SK-N-SH (cell line): ENCODE results near the gene SRGAP1. TPM values are rescaled to one million over a fixed set of nuclear protein-coding genes. Genes with fewer than 3 reads are reported as not detected.

Source experiments
- CTCF ChIA-PET: fragments of 300-600, 350-600 bp; formaldehyde crosslinking; extraction: SDS; loops from one replicate; lab custom pipeline; 2021; lab: Yijun Ruan, JAX
- POLR2A ChIA-PET: fragments of 350-600 bp; sonication (Branson Sonifier 250); formaldehyde crosslinking; extraction: SDS; loops from one replicate; lab custom pipeline; 2020; ENCODE audit warnings: antibody characterized with exemption, inconsistent platforms; lab: Yijun Ruan, JAX
- DNase-seq: peaks from one replicate; pipeline ENCODE4 v3.0.0; 2012
- H2AFZ ChIP-seq: fragments of 200-600 bp; sonication (generic); 2 replicates; pipeline ENCODE4 v1.8.1; 2016; ENCODE audit warnings: antibody characterized with exemption, mild to moderate bottlenecking, low read depth
- H3F3A ChIP-seq: fragments of 200-600 bp; sonication (generic); replicated peaks from 2 replicates; pipeline ENCODE3; 2016; ENCODE audit warnings: antibody characterized with exemption, mild to moderate bottlenecking; ENCODE audit not compliant: insufficient read depth
- H3K27ac ChIP-seq, 2 experiments: fragments of 200-500 bp in 1 of 2; fragments of 200-600 bp in 1 of 2; sonication (Bioruptor generic) in 1 of 2; sonication (generic), shearing (Covaris generic) in 1 of 2; 2 replicates each; pipeline versions ENCODE4 v1.5.1 to v1.6.1; 2014 to 2016; ENCODE audit warnings: low read depth in 2 of 2, inconsistent platforms in 1 of 2, low read length in 1 of 2, mild to moderate bottlenecking in 1 of 2, mixed read lengths in 1 of 2
- H3K27me3 ChIP-seq: fragments of 200-600 bp; sonication (generic), shearing (Covaris generic); 2 replicates; pipeline ENCODE4 v1.6.1; 2016; ENCODE audit warnings: mixed run types; ENCODE audit not compliant: insufficient read depth
- H3K36me3 ChIP-seq, 2 experiments: fragments of 200-500 bp in 1 of 2; fragments of 200-600 bp in 1 of 2; sonication (Bioruptor generic) in 1 of 2; sonication (generic) in 1 of 2; replicated peaks in 1 of 2; 2 replicates each; pipeline versions ENCODE3 to v1.5.1; 2014 to 2016; ENCODE audit warnings: low read length in 1 of 2, mild to moderate bottlenecking in 1 of 2; ENCODE audit not compliant: insufficient read depth in 2 of 2, control insufficient read depth in 1 of 2
- H3K4me1 ChIP-seq, 2 experiments: fragments of 200-500 bp in 1 of 2; fragments of 200-600 bp in 1 of 2; sonication (Bioruptor generic) in 1 of 2; sonication (generic), shearing (Covaris generic) in 1 of 2; 2 replicates each; pipeline versions ENCODE4 v1.5.1 to v1.6.1; 2014 to 2016; ENCODE audit warnings: low read depth in 1 of 2, low read length in 1 of 2, mixed run types in 1 of 2; ENCODE audit not compliant: insufficient read depth in 2 of 2, control insufficient read depth in 1 of 2
- H3K4me2 ChIP-seq: fragments of 200-600 bp; sonication (generic), shearing (Covaris generic); 2 replicates; pipeline ENCODE4 v1.6.1; 2017; ENCODE audit warnings: mixed run types
- H3K4me3 ChIP-seq, 2 experiments: fragments of 200-500 bp in 1 of 2; fragments of 200-600 bp in 1 of 2; sonication (Bioruptor generic) in 1 of 2; sonication (generic), shearing (Covaris generic) in 1 of 2; 2 replicates each; pipeline versions ENCODE4 v1.5.1 to v1.8.1; 2014 to 2016; ENCODE audit warnings: low read depth in 2 of 2, inconsistent platforms in 1 of 2, low read length in 1 of 2, mild to moderate bottlenecking in 1 of 2, mixed read lengths in 1 of 2, moderate library complexity in 1 of 2
- H3K79me2 ChIP-seq: fragments of 200-600 bp; sonication (generic); 2 replicates; pipeline ENCODE4 v1.8.1; 2017; ENCODE audit warnings: mild to moderate bottlenecking; ENCODE audit not compliant: insufficient read depth
- H3K9ac ChIP-seq: fragments of 200-600 bp; sonication (generic); 2 replicates; pipeline ENCODE4 v1.6.1; 2017; ENCODE audit warnings: mixed run types
- H3K9me2 ChIP-seq: fragments of 200-600 bp; sonication (generic); 2 replicates; pipeline ENCODE4 v1.6.1; 2017; ENCODE audit warnings: mixed run types
- H3K9me3 ChIP-seq: fragments of 200-600 bp; sonication (generic); 2 replicates; pipeline ENCODE4 v1.6.1; 2017; ENCODE audit warnings: mixed run types, mild to moderate bottlenecking, moderate library complexity
- H4K20me1 ChIP-seq: fragments of 200-600 bp; sonication (generic); 2 replicates; pipeline ENCODE4 v1.6.1; 2017; ENCODE audit warnings: mild to moderate bottlenecking, mixed run types; ENCODE audit not compliant: insufficient read depth
- ELF1 ChIP-seq: IDR thresholded peaks from 2 replicates; pipeline ENCODE4 v1.4.0; 2012
- EZH2phosphoT487 ChIP-seq: fragments of 200-600 bp; sonication (generic); IDR thresholded peaks from 2 replicates; pipeline ENCODE4 v1.6.1; 2017; ENCODE audit warnings: low read depth, mixed run types, mild to moderate bottlenecking, antibody characterized with exemption, moderate library complexity, borderline replicate concordance
- FOXJ3 ChIP-seq: sonication (generic); formaldehyde crosslinking; IDR thresholded peaks from 2 replicates; pipeline ENCODE4 v1.5.1; 2020; ENCODE audit warnings: mild to moderate bottlenecking, missing genetic modification reagents
- FOXM1 ChIP-seq: IDR thresholded peaks from 2 replicates; pipeline ENCODE4 v1.4.0; 2012; ENCODE audit warnings: low read depth, mild to moderate bottlenecking
- MEF2A ChIP-seq: IDR thresholded peaks from 2 replicates; pipeline ENCODE4 v1.4.0; 2012; ENCODE audit warnings: low read depth, borderline replicate concordance
- NFIC ChIP-seq: IDR thresholded peaks from 2 replicates; pipeline ENCODE4 v1.4.0; 2012; ENCODE audit warnings: borderline replicate concordance
- RFX5 ChIP-seq: IDR thresholded peaks from 2 replicates; pipeline ENCODE4 v1.6.1; 2012; ENCODE audit warnings: mild to moderate bottlenecking, improper control_type of control experiment, low read length
- SIN3A ChIP-seq: IDR thresholded peaks from 2 replicates; pipeline ENCODE4 v1.6.1; 2012; ENCODE audit warnings: low read depth, mild to moderate bottlenecking, low read length, moderate library complexity, borderline replicate concordance
- SMC3 ChIP-seq: IDR thresholded peaks from 2 replicates; pipeline ENCODE4 v1.6.1; 2012; ENCODE audit warnings: low read depth, low read length, improper control_type of control experiment
- TAF1 ChIP-seq: IDR thresholded peaks from 2 replicates; pipeline ENCODE4 v1.6.1; 2012; ENCODE audit warnings: low read depth, mild to moderate bottlenecking, low read length, moderate library complexity, borderline replicate concordance
- TCF12 ChIP-seq: IDR thresholded peaks from 2 replicates; pipeline ENCODE4 v1.4.0; 2012
- YY1 ChIP-seq: IDR thresholded peaks from 2 replicates; pipeline ENCODE4 v1.4.0; 2012; ENCODE audit warnings: low read depth, mild to moderate bottlenecking
- WGBS: methylation state at CpG from one replicate; pipeline ENCODE4 v1.1.6; 2017; ENCODE audit warnings: low lambda C conversion rate; 5-methylcytosine and 5-hydroxymethylcytosine counted together
- polyA plus RNA-seq, 3 experiments: library from polyadenylated mRNA; depleted of rRNA; stranded (reverse); fragments of >200 nt; gene quantifications; 2 replicates each; pipeline ENCODE4 v1.2.3, GENCODE V29; 2012
- TF ChIP-seq, protein P1 (sequence below): IDR thresholded peaks from 2 replicates; pipeline ENCODE4 v1.4.0; 2012; ENCODE audit warnings: low read depth
- TF ChIP-seq, protein P2 (sequence below): IDR thresholded peaks from 2 replicates; pipeline ENCODE4 v1.6.1; 2012; ENCODE audit warnings: mild to moderate bottlenecking, low read depth, low read length, moderate library complexity
- TF ChIP-seq, protein P3 (sequence below): fragments of 200-600 bp; sonication (generic); IDR thresholded peaks from 2 replicates; pipeline ENCODE4 v1.6.1; 2017; ENCODE audit warnings: antibody characterized with exemption, mild to moderate bottlenecking, moderate library complexity

Gene SRGAP1
- polyA plus RNA-seq, 1 of the 3 experiments (the other 2 are of a cell fraction): 2.6 TPM

DNA sequence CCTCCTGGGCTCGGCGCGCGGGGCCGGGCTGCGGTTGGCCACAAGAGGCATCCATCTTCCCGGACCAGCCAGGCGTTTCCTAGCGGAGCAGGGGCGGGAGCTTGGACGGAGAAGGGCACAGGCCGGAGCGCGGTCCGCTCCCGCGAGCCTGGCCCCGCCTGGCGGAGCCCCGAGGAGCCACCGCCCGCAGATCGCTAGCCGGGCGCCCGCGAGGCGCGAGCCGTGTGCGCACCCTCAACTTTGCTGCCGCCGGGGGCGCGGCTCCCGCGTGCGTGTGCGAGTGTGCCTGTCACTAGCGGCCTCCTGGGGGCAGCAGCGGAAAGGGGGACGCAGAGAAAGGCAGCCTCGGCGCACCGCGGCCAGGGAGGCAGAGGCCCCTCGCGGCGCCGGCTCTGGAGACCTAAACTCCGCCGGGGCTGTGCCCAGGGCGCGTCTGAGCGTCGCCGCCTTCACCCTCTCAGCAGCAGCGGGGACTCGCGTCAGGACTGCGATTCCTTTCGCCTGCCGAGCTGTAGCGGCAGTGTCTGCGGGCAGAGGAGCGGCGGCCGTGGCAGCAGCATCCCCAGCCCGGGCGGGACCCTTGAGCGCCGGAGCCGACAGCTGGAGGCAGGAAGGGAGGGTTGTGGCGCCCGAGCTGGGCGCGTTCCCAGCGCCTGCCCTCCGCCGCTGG, 644 bp upstream of the SRGAP1 start (continued):
- TF ChIP-seq, protein P1, sequence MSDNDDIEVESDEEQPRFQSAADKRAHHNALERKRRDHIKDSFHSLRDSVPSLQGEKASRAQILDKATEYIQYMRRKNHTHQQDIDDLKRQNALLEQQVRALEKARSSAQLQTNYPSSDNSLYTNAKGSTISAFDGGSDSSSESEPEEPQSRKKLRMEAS: peak; percentile 90
- TF ChIP-seq, protein P2, sequence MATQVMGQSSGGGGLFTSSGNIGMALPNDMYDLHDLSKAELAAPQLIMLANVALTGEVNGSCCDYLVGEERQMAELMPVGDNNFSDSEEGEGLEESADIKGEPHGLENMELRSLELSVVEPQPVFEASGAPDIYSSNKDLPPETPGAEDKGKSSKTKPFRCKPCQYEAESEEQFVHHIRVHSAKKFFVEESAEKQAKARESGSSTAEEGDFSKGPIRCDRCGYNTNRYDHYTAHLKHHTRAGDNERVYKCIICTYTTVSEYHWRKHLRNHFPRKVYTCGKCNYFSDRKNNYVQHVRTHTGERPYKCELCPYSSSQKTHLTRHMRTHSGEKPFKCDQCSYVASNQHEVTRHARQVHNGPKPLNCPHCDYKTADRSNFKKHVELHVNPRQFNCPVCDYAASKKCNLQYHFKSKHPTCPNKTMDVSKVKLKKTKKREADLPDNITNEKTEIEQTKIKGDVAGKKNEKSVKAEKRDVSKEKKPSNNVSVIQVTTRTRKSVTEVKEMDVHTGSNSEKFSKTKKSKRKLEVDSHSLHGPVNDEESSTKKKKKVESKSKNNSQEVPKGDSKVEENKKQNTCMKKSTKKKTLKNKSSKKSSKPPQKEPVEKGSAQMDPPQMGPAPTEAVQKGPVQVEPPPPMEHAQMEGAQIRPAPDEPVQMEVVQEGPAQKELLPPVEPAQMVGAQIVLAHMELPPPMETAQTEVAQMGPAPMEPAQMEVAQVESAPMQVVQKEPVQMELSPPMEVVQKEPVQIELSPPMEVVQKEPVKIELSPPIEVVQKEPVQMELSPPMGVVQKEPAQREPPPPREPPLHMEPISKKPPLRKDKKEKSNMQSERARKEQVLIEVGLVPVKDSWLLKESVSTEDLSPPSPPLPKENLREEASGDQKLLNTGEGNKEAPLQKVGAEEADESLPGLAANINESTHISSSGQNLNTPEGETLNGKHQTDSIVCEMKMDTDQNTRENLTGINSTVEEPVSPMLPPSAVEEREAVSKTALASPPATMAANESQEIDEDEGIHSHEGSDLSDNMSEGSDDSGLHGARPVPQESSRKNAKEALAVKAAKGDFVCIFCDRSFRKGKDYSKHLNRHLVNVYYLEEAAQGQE: no peak
- TF ChIP-seq SIN3A (peak; percentile 84; the same call in 1 of the 2 replicates), TAF1 (0 out of 2 replicates have a peak, but pooled peaks have one; percentile 44)

DNA sequence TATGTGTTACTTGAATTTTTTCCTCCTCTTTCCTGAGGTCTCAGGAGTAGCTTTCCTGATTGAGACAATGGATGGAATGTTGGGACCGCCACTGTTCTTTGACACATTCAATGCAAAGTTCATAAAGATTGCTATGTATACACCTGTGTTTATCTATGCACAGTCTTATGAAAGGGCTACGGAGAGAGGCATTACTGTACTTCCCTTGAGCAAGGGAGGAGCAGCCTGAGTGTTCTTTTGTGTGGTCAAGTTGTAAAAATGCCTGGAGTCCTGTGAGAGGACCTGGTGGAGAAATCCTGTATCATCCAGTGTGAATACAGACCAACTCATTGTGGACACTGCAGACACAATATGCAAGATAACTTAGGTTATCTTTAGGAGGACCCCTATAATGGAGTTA, 1.2 kb downstream of the SRGAP1 start:
- Histone ChIP-seq H3K27me3 (no peaks in the 10 kb centered on the region), H4K20me1 (peaks cover 3% of the 10 kb centered on the region; the same call in 1 of the 2 replicates), H2AFZ (peak overlapping the region; percentile 17; the same call in 1 of the 2 replicates), H3F3A (peaks cover 25% of the 10 kb centered on the region), H3K36me3 (no peaks in the 10 kb centered on the region), H3K4me3 (peak overlapping the region; percentile 82 to 90), H3K4me2 (peak overlapping the region; percentile 87), H3K79me2 (peaks cover 64% of the 10 kb centered on the region), H3K9me3 (no peaks in the 10 kb centered on the region), H3K4me1 (peaks cover 14 to 20% of the 10 kb centered on the region in 2 experiments; a peak in 3 of 4 replicates), H3K9me2 (no peaks in the 10 kb centered on the region), H3K9ac (peak overlapping the region; percentile 78), H3K27ac (peak overlapping the region; percentile 79 to 92; a peak in 3 of 4 replicates)
- peak; percentile 18 for DNase-seq
- ChIA-PET POLR2A (no interaction called here), CTCF (interaction anchor here (0.9 to 4.5 kb wide), 13 partner anchors 9 to 411 kb away, joined by 3 to 71 read pairs (median 14); no protein-coding TSS in a partner anchor)
- WGBS: 40% methylated on average over 2 of the region's 2 CpGs
- TF ChIP-seq, protein P2: no peak
- TF ChIP-seq RFX5 (no peak), SMC3 (no peak), TCF12 (no peak), ELF1 (no peak), YY1 (no peak), FOXJ3 (CRISPR knock-in tag) (no peak), TAF1 (no peak), FOXM1 (no peak), EZH2phosphoT487 (no peak), NFIC (no peak), MEF2A (no peak)
- TF ChIP-seq, protein P3, sequence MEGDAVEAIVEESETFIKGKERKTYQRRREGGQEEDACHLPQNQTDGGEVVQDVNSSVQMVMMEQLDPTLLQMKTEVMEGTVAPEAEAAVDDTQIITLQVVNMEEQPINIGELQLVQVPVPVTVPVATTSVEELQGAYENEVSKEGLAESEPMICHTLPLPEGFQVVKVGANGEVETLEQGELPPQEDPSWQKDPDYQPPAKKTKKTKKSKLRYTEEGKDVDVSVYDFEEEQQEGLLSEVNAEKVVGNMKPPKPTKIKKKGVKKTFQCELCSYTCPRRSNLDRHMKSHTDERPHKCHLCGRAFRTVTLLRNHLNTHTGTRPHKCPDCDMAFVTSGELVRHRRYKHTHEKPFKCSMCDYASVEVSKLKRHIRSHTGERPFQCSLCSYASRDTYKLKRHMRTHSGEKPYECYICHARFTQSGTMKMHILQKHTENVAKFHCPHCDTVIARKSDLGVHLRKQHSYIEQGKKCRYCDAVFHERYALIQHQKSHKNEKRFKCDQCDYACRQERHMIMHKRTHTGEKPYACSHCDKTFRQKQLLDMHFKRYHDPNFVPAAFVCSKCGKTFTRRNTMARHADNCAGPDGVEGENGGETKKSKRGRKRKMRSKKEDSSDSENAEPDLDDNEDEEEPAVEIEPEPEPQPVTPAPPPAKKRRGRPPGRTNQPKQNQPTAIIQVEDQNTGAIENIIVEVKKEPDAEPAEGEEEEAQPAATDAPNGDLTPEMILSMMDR: no peak
